ENCODE measurements around the gene COX10.
"Not testable (repeated sequence)": the region's sequence is repeated elsewhere in the genome, so short reads cannot be mapped to it uniquely, and the experiment has no call there.

Gene COX10
- total RNA-seq, result 13.5 to 24.7 reads per million in 2 donors

GRCh38 chr17:14069251-14070021 is at the start of gene COX10:
Gene COX10 (plus strand): TSS chr17:14069504. CDS start chr17:14069606, 102 bp downstream.
- DNase-seq, result peak; percentile 77

GRCh38 chr17:14021651-14022294 is 47.5 kb upstream of the COX10 start:
- not testable (repeated sequence) for DNase-seq

- not testable (repeated sequence) for DNase-seq
Measured at GRCh38 chr17:14029755-14030154, 39.5 kb upstream of the COX10 start.

GRCh38 chr17:14032234-14032633 is 37.1 kb upstream of the COX10 start:
- DNase-seq, result no peak

- no peak for DNase-seq
Measured at GRCh38 chr17:14033166-14033565, 36.1 kb upstream of the COX10 start.

- no peak for DNase-seq
Measured at GRCh38 chr17:14037453-14037852, 31.9 kb upstream of the COX10 start.

- DNase-seq, result no peak
Measured at GRCh38 chr17:14038206-14038605, 31.1 kb upstream of the COX10 start.

GRCh38 chr17:14042411-14042810 is 26.9 kb upstream of the COX10 start:
- no peak for DNase-seq

GRCh38 chr17:14044702-14045101 is 24.6 kb upstream of the COX10 start:
- DNase-seq, result no peak

- no peak for DNase-seq
Measured at GRCh38 chr17:14046978-14047377, 22.3 kb upstream of the COX10 start.

GRCh38 chr17:14047591-14047990 is 21.7 kb upstream of the COX10 start:
- no peak for DNase-seq

- DNase-seq, result no peak
Measured at GRCh38 chr17:14048169-14048568, 21.1 kb upstream of the COX10 start.

- no peak for DNase-seq
Measured at GRCh38 chr17:14050616-14051015, 18.7 kb upstream of the COX10 start.

GRCh38 chr17:14051692-14052091 is 17.6 kb upstream of the COX10 start:
- no peak for DNase-seq

GRCh38 chr17:14052886-14053615 is 16.3 kb upstream of the COX10 start:
- DNase-seq, result no peak

GRCh38 chr17:14057591-14057990 is 11.7 kb upstream of the COX10 start:
- DNase-seq, result no peak

GRCh38 chr17:14058051-14058450 is 11.3 kb upstream of the COX10 start:
- no peak for DNase-seq

- DNase-seq, result no peak
Measured at GRCh38 chr17:14060706-14061105, 8.6 kb upstream of the COX10 start.

GRCh38 chr17:14061666-14062560 is 7.4 kb upstream of the COX10 start:
- DNase-seq, result no peak

GRCh38 chr17:14067347-14067746 is 2.0 kb upstream of the COX10 start:
- no peak for DNase-seq

- DNase-seq, result no peak
Measured at GRCh38 chr17:14068542-14069250, 608 bp upstream of the COX10 start.

Measured in T-helper 9 cell (primary cell).